ENCODE data around the gene PERM1.

DNA sequence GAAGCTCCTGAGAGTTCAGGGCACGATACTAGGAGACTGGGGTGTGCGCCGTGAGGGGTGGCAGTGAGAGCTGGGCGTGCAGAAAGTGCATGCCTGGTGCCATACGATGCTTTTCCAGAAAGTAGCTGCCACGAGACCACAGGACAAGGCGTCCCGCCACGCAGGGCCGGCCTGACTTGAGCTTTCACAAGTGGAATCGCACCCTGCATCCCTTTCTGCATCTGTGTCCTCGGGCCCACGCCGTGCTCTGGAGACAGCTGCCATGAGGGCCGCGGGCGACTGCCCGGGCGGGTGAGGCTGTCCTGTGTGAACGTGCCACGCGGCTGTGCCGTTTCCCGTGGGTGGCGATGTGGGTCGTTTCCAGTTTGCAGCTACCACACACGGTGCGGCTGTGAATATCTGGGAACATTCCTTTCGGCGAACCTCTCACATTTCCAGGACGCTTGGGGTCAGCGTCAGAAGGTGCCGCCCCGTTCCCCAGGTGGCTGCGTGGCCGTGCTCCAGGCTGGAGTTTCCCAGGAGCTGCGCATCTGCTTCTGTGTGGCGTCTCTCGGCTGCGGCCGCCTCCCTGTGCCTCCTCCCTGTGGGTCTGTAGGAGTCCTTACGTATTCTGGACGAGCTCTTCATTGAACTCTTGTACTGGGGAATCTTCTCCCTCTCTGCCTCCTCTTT lies 1.0 kb upstream of the PERM1 start:
- TF ChIP-seq CTCF (conservative IDR thresholded peaks at IDR 0.05; ENCODE audit: low read length): no peak
- no peak for TF ChIP-seq EZH2phosphoT487 (IDR thresholded peaks at IDR 0.05; ENCODE audit: borderline replicate concordance, low read depth, low read length)
